D341Med (cell line): ENCODE data around the gene GRK4.
"Not testable (repeated sequence)": the region's sequence is repeated elsewhere in the genome, so short reads cannot be mapped to it uniquely, and the experiment has no call there.

ENCODE experiments used
- DNase-seq: peaks from one replicate; pipeline ENCODE4 v3.0.0; 2012; ENCODE audit warnings: low spot score

GRK4 gene

DNA sequence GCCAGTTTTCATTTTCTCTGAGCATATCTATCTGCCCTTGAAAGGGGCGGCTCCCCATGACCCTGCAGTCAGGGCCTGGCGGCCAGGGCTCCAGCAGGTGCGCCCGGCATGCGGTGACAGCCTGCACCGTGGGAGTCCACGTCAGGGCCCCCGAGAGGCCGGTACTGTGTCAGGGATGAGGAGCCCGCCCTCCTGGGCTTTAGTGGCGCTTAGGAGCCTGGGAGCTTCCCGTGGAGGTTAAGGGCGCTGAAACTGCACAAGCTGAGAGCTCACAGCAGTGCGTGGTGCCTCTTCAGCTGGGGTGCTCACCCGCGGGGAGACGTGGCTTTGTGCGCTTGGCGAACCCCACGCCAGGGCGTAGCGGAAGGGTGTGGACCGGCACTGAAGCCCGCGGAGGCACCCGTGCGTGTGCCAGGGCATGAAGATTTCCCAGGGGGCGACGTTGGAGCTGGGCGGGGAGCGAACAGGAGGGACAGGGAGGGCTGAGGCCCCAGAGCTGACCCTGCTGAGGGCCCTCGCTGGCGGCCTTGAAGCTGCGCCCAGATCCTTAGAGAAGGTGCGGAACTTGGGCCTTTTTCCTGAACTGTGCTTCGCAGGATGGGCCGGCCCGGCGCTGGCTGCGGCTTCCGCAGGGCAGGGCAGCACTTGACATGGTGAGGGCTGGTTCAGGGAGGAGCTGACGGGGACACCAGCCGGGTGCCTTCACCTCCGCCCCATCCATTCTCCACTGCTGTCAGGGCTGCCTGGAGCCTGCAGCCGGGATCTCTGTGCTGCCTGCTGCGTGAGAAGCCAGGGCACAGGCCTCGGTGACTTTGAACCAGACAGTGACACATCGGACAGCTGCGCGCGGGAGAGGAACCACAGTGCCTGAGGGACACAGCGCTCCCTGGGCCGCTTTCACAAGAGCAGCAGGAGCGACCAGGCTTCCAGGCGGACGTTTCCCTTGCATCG is 78.1 kb downstream of the GRK4 start:
- no peak for DNase-seq

DNA sequence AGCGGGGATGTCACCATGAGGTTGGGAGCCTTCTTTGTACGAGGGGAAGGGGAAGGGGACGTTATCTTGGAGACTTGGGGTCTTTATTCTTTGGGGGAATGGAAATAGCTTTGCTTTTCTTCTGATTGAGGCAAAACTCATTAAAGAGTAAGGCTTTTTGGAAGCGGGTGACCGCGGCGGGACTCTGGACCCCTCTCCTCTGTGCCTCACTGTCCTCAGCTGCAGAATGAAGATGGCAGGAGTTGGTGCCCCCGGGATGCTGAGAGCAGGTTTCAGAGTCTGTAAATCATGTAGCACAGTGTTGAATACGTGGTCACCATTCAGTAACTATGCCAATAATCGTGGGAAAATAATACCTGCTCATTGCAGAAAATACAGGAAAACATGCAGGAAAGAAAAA is 78.9 kb downstream of the GRK4 start:
- DNase-seq = no peak

GRCh38 chr4:3043282-3044020 is 80.1 kb downstream of the GRK4 start:
- DNase-seq = no peak

DNA sequence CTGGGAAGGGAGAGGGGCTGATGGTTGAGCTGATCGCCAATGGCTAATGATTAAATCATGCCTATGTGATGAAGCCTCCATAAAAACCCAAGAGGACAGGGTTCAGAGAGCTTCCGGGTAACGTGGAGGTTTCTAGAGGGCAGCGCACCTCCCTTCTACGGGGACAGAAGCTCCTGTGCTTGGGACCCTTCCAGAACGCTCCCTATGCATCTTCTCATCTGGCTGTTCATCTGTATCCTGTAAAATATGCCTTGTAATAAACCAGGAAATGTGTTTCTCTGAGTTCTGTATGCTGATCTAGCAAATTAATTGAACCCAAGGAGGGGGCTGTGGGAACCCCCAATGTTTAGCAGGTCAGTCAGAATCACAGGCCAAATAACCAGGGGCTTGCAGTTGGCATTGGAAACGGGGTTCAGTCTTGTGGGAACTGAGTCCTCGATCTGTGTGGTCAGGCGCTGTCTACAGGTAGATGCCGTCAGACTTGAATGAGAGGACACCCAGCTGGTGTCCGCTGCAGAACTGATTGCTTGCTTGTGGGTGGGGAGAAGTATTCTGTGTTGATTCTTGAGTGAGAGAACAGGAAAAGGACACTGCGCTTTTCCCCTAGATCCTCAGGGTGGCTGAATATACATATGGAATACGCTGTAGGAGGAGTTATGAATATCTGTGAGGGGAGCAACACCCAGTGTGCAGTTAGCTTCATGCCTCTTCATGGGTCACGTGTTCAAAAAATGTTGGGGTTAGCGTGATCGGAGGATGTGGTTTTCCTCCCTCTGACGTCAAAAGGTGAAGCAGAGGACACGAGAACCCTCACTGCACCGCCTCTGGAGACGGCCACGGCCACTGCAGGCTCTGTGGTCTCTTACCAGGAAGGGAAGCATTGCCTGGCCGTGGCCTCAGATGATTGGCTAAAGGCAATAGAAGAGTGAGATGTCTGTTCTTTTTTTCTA is 81.8 kb downstream of the GRK4 start:
- DNase-seq = no peak

DNA sequence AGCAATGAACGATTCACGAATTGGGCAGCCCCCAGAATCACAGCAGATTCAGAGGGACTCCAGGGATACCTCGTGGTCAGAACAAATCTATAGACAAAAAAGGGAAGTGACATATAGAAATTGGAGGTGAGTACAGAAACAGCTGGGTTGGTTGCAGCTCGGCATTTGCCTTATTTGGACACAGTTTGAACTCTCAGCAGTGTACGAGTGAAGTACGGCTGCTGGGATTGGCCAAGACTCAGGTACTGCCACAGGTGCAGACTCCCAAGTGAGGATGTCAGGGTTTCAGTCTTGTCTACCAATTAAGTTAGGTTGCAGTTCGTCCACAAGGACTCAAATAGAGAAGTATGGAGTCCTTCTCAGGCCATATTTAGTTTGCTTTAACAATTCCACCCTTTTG is 82.8 kb downstream of the GRK4 start:
- no peak for DNase-seq

DNA sequence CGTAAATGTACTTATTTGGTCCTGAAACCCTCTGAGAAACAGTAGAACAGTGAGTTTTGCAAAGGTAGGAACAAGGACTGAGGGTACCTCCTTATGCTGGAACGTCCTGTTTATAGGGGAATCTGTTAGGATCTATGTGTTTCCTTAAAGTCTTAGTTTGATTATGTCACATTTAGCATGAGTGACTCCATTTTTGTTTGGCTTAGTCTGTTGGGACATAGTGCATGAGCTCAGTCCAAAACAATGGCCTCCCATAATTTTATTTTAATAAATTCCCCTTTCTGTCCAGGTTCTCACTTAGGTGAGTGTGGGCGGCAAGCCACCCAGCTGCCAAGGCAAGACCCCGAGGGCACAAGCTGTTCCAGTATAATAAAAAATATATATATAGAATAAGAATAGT is 83.3 kb downstream of the GRK4 start:
- DNase-seq = no peak

DNA sequence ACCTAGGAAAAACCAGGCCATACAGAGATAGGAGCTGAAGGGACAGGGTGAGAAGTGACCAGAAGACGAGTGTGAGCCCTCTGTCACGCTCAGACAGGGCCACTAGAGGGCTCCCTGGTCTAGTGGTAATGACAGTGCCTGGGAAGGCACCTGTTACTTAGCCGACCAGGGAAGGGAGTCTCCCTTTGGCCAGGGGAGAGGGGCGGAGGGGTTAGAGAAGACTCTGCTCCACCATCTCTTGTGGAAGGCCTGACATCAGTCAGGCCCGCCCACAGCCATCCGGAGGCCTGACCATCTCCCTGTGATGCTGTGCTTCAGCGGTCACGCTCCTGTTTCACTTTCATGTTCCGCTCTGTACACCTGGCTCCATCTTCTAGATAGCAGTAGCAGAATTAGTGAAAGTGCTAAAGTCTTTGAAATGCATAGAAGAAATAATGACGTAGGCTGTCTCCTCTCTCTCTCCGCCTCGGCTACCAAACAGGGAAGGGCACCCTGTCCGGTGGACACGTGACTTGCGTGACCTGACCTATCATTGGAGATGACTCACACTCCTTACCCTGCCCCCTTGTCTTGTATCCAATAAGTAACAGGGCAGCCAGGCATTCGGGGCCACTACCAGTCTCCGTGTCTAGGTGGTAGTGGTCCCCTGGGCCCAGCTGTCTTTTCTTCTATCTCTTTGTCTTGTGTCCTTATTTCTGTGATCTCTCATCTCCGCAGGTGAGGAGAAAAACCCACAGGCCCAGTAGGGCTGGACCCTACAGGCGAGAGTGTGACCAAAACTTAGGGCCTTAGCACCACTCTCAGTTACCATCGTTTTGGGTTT is 84.3 kb downstream of the GRK4 start:
- DNase-seq = peak; percentile 72

- not testable (repeated sequence) for DNase-seq
Observed at GRCh38 chr4:3051141-3051897, 87.9 kb downstream of the GRK4 start.

GRCh38 chr4:3054169-3054759 is 90.9 kb downstream of the GRK4 start:
- DNase-seq = no peak

GRCh38 chr4:3059943-3060342 is 96.6 kb downstream of the GRK4 start:
- no peak for DNase-seq

GRCh38 chr4:3060946-3061345 is 97.6 kb downstream of the GRK4 start:
- no peak for DNase-seq

DNA sequence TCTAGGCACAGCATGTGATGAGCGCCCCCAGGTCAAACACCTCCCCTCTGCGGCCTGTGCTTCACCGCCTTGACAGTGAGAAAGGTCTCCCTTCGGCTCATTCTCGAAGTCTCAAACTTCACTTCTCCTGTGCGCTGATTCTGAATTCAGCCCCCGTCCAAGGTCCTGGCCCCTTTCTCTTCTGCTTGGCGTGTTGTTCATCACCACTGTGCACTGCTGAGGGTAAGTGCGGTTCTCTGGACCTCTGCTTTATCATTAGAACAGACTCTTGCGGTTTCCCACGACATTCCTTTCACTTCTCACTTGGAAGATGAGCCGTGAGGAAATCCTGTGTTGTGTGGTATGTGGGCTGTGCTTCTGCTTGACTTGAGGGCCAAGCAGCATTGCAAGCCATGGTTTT is 99.1 kb downstream of the GRK4 start:
- DNase-seq = no peak

DNA sequence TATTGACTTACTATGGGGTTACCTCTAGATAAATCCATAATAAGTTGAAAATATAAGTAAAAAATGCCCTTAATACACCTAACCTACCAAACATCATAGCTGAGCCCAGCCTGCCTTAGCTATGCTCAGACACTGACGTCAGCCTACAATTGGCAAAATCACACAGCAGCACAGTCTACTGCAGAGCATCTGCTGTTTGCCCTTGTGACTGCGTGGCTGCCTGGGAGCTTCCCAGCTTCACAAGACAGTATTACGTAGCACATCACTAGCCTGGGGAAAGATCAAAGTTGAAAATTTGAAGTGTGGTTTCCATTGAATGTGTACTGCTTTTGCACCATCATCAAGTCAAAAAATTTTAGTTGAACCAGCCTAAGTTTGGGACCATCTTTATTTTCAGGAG is 102.2 kb downstream of the GRK4 start:
- DNase-seq = peak; percentile 63

- DNase-seq = no peak
Observed at GRCh38 chr4:3066836-3067400, 103.5 kb downstream of the GRK4 start.

- DNase-seq = no peak
Observed at GRCh38 chr4:3067473-3068001, 104.2 kb downstream of the GRK4 start.

- no peak for DNase-seq
Observed at GRCh38 chr4:3069661-3070199, 106.4 kb downstream of the GRK4 start.

GRCh38 chr4:3070709-3071500 is 107.5 kb downstream of the GRK4 start:
- no peak for DNase-seq

DNA sequence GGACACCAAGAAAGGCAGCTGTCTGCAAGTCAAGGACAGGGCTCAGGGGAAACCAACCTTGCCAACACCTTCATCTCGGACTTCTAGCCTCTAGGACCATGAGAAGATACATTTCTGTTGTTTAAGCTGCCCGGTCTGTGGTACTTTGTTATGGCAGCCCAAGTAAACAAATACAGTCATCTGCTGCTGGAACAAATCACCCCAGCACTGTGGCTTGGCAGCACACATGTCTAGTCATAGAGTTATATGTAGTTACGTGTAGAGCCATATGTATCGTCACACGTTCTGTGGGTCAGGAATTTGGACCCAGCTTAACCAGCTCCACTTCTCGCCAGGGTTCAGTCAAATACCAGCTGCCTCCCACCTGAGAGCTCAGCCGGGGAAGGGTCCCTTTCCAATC is 108.4 kb downstream of the GRK4 start:
- DNase-seq = no peak
